ENCODE data around the gene C2orf49. TPM values are rescaled to one million over a fixed set of nuclear protein-coding genes. Genes with fewer than 3 reads are reported as not detected.

C2orf49 gene
- total RNA-seq, 1 experiment from 2014 or later: 20.0 TPM

- Histone ChIP-seq H3K27ac (ENCODE audit: low read length) (peak overlapping the region; percentile 100), H3K36me3 (ENCODE audit: control insufficient read depth, insufficient read depth, low read length) (peaks cover 21% of the 10 kb centered on the region), H3K27me3 (ENCODE audit: control insufficient read depth, insufficient read depth, low read length) (no peaks in the 10 kb centered on the region), H3K4me1 (ENCODE audit: control insufficient read depth, insufficient read depth, low read length) (peaks cover 70% of the 10 kb centered on the region), H3K9me3 (ENCODE audit: control insufficient read depth, insufficient read depth, low read depth, low read length) (no peaks in the 10 kb centered on the region), H3K4me3 (ENCODE audit: low read depth in 2 of 2, low read length in 2 of 2) (peak overlapping the region; percentile 86 to 90)
- DNase-seq (ENCODE audit: low read depth, low spot score): no peak
- no TSS peak for BruUV-seq (replicated peaks)
- TF ChIP-seq TCF7L2 (IDR thresholded peaks at IDR 0.05; ENCODE audit: low read depth, low read length): 0 out of 2 replicates have a peak, but pooled peaks have one; percentile 40
- TF ChIP-seq CTCF (IDR thresholded peaks at IDR 0.05): no peak
- peak; percentile 79 for TF ChIP-seq POLR2AphosphoS5 (IDR thresholded peaks at IDR 0.05; ENCODE audit: low read depth, low read length)
- no peak for TF ChIP-seq SIN3A (IDR thresholded peaks at IDR 0.05; ENCODE audit: borderline replicate concordance, insufficient read depth, low read depth, low read length)
- in situ Hi-C loops (cut with HindIII; ENCODE audit: low pct_unique_long_range_greater_than_20kb, low sequenced_read_pairs): no loop called here
- ATAC-seq: no peak
- CTCF ChIA-PET: no interaction called here
- POLR2A ChIA-PET: interaction anchor here (0.5 to 2.1 kb wide), 6 partner anchors 9 to 672 kb away, joined by 3 to 10 read pairs (median 4); no protein-coding TSS in a partner anchor
- intact Hi-C loops (cut with micrococcal nuclease; ENCODE audit: unreplicated experiment): loop anchor here (5.0 kb wide), 1 partner anchor 125 kb away; no protein-coding TSS in a partner anchor
Observed at GRCh38 chr2:105397025-105397722, 59.8 kb downstream of the C2orf49 start.

GRCh38 chr2:105397953-105398335 lies 60.6 kb downstream of the C2orf49 start:
- intact Hi-C loops (cut with micrococcal nuclease; ENCODE audit: unreplicated experiment): loop anchor here (5.0 kb wide), 1 partner anchor 124 kb away; no protein-coding TSS in a partner anchor
- POLR2A ChIA-PET: interaction anchor here (0.5 to 2.1 kb wide), 5 partner anchors 9 to 353 kb away, joined by 3 to 10 read pairs (median 4); no protein-coding TSS in a partner anchor
- H3K36me3 ChIP-seq (ENCODE audit: control insufficient read depth, insufficient read depth, low read length): peaks cover 21% of the 10 kb centered on the region
- H3K27ac ChIP-seq (ENCODE audit: low read length): peak overlapping the region; percentile 100
- H3K4me3 ChIP-seq (ENCODE audit: low read depth in 2 of 2, low read length in 2 of 2): peak overlapping the region; percentile 86 to 90
- peaks cover 70% of the 10 kb centered on the region for H3K4me1 ChIP-seq (ENCODE audit: control insufficient read depth, insufficient read depth, low read length)
- BruUV-seq (replicated peaks): no TSS peak
- H3K27me3 ChIP-seq (ENCODE audit: control insufficient read depth, insufficient read depth, low read length): no peaks in the 10 kb centered on the region
- TF ChIP-seq CTCF (IDR thresholded peaks at IDR 0.05): no peak
- TF ChIP-seq SIN3A (IDR thresholded peaks at IDR 0.05; ENCODE audit: borderline replicate concordance, insufficient read depth, low read depth, low read length): no peak
- no peak for TF ChIP-seq TCF7L2 (IDR thresholded peaks at IDR 0.05; ENCODE audit: low read depth, low read length)
- no peak for TF ChIP-seq POLR2AphosphoS5 (IDR thresholded peaks at IDR 0.05; ENCODE audit: low read depth, low read length)
- TF ChIP-seq REST (IDR thresholded peaks at IDR 0.05; ENCODE audit: insufficient read depth in 1 of 2, low read depth in 2 of 2, low read length in 1 of 2): no peak
- DNase-seq (ENCODE audit: low read depth, low spot score) (no peak), ATAC-seq (no peak)
- in situ Hi-C loops (cut with HindIII; ENCODE audit: low pct_unique_long_range_greater_than_20kb, low sequenced_read_pairs): no loop called here
- CTCF ChIA-PET: interaction anchor here (1.0 to 1.1 kb wide), 2 partner anchors 121 to 123 kb away, joined by 4 read pairs; no protein-coding TSS in a partner anchor
- no peaks in the 10 kb centered on the region for H3K9me3 ChIP-seq (ENCODE audit: control insufficient read depth, insufficient read depth, low read depth, low read length)

Measured in Panc1 (cell line).